ENCODE data around the gene DNAJC3.
A peak's percentile ranks its signal among the peaks of the same experiment; 100 is the strongest.

Gene DNAJC3

GRCh38 chr13:95643571-95643935 lies 33.4 kb upstream of the DNAJC3 start:
- Histone ChIP-seq H3K4me1 (ENCODE audit: control insufficient read depth, insufficient read depth, low read length) (peaks cover 14% of the 10 kb centered on the region), H3K36me3 (ENCODE audit: control insufficient read depth, insufficient read depth, low read length) (peaks cover 5% of the 10 kb centered on the region), H3K27ac (ENCODE audit: insufficient read depth, low read depth, low read length, poor library complexity, severe bottlenecking) (peak overlapping the region; percentile 82), H3K9me3 (ENCODE audit: control insufficient read depth, low read length) (no peaks in the 10 kb centered on the region), H3K27me3 (ENCODE audit: control insufficient read depth, insufficient read depth, low read length, poor library complexity, severe bottlenecking) (no peaks in the 10 kb centered on the region), H3K4me3 (ENCODE audit: insufficient read depth, low read depth, low read length) (peak overlapping the region; percentile 77)
- 3 to 5% methylated on average over 16 of the region's 16 CpGs for WGBS, 2 experiments

DNA sequence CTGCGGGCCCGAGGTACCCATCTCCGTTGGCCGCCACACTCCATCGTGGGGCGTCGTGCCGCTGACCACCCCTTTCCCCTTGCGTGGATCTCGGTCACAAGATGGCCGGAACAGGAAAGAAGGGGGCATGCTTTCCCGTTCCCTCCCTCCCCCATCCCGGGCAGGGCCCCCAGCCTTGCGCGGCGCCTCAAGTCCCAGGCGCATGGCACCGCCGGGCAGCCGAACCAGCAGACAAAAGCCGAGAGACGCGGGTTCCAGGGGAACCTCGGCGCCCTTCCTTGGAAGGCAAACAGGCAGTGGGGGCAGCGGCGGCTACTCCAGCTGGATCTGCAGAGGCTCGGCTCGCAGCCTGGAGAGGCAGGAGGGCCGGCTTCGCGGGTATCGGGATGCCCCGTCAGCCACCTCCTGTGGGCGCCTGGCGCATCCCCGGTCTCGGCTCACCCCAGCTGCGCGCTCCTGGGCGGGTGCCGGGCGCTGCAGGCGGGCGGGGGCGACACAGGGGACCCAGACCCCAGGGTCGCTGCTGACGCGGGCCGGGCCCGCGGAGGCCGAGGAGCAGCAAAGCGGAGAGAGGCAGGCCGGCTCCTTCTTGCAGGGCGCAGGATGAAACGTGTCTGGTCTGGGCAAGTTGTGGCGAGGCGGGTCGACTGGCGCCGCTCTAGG lies 32.9 kb upstream of the DNAJC3 start:
- 0% methylated on average over 62 of the region's 62 CpGs for WGBS, 2 experiments
- Histone ChIP-seq H3K36me3 (ENCODE audit: control insufficient read depth, insufficient read depth, low read length) (peaks cover 5% of the 10 kb centered on the region), H3K4me1 (ENCODE audit: control insufficient read depth, insufficient read depth, low read length) (peaks cover 14% of the 10 kb centered on the region)

DNA sequence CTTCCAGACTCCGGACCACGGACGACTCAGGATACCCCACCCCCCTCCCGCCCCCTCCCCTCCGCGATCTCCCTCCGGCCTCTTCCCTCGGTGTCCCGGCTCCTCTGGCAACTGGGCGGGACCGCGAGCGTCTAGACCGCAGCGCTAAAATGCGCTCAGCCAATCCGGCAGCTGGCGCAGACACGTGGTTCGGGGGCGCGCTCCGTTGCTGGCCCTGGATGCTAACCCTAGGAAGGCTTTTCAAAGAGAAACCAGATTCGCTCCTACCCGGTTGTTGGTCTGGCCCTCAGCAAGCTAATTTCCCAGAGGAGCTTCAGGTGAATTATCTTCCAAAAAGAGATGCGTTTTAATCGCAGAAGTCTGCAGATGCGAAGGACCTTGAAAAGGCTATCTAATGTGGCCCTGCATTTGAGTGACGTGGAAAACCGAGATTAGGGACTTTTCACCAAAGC lies 32.3 kb upstream of the DNAJC3 start, which contains the start of gene DZIP1:
TSS of gene DZIP1 (minus strand) at position 106 of the 452 bp plus-strand sequence. CDS start 2,677 bp downstream, outside the sequence.
- 7% methylated on average over 28 to 30 of the region's 30 CpGs for WGBS, 2 experiments
- no peaks in the 10 kb centered on the region for H3K9me3 ChIP-seq (ENCODE audit: control insufficient read depth, low read length)
- peaks cover 5% of the 10 kb centered on the region for H3K36me3 ChIP-seq (ENCODE audit: control insufficient read depth, insufficient read depth, low read length)
- H3K4me3 ChIP-seq (ENCODE audit: insufficient read depth, low read depth, low read length): peak within 1 kb of the TSS; percentile 77
- H3K4me1 ChIP-seq (ENCODE audit: control insufficient read depth, insufficient read depth, low read length): peaks cover 14% of the 10 kb centered on the region
- H3K27me3 ChIP-seq (ENCODE audit: control insufficient read depth, insufficient read depth, low read length, poor library complexity, severe bottlenecking): no peaks in the 10 kb centered on the region
- peak within 1 kb of the TSS; percentile 82 for H3K27ac ChIP-seq (ENCODE audit: insufficient read depth, low read depth, low read length, poor library complexity, severe bottlenecking)

More for the DNA sequence above, 32.9 kb upstream of the DNAJC3 start:
- Histone ChIP-seq H3K4me3 (ENCODE audit: insufficient read depth, low read depth, low read length) (peak overlapping the region; percentile 77), H3K27ac (ENCODE audit: insufficient read depth, low read depth, low read length, poor library complexity, severe bottlenecking) (peak overlapping the region; percentile 82), H3K27me3 (ENCODE audit: control insufficient read depth, insufficient read depth, low read length, poor library complexity, severe bottlenecking) (no peaks in the 10 kb centered on the region), H3K9me3 (ENCODE audit: control insufficient read depth, low read length) (no peaks in the 10 kb centered on the region)

DNA sequence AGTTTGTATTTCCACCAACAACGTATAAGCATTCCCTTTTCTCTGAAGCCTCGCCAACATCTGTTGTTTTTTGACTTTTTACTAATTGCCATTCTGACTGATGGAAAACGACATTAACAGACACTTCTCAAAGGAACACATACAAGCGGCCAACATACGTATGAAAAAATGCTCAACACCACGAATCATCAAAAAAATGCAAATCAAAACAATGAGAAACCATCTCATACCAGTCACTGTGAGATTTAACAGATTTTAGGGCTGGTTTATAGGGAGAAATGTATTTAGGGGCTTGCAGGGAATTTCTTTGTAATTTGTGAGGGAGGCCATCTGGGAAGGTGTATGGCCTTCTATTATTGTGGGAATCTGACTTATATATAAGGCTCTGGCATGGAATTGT lies 29.6 kb upstream of the DNAJC3 start:
- H3K27me3 ChIP-seq (ENCODE audit: control insufficient read depth, insufficient read depth, low read length, poor library complexity, severe bottlenecking): no peaks in the 10 kb centered on the region
- peaks cover 11% of the 10 kb centered on the region for H3K4me1 ChIP-seq (ENCODE audit: control insufficient read depth, insufficient read depth, low read length)
- H3K4me3 ChIP-seq (ENCODE audit: insufficient read depth, low read depth, low read length): no peak overlapping the region
- H3K36me3 ChIP-seq (ENCODE audit: control insufficient read depth, insufficient read depth, low read length): no peaks in the 10 kb centered on the region
- no peak overlapping the region for H3K27ac ChIP-seq (ENCODE audit: insufficient read depth, low read depth, low read length, poor library complexity, severe bottlenecking)
- WGBS, 2 experiments: 89 to 95% methylated on average over 6 of the region's 6 CpGs
- no peaks in the 10 kb centered on the region for H3K9me3 ChIP-seq (ENCODE audit: control insufficient read depth, low read length)

GRCh38 chr13:95650696-95651095 lies 26.2 kb upstream of the DNAJC3 start:
- Histone ChIP-seq H3K36me3 (ENCODE audit: control insufficient read depth, insufficient read depth, low read length) (no peaks in the 10 kb centered on the region), H3K9me3 (ENCODE audit: control insufficient read depth, low read length) (no peaks in the 10 kb centered on the region), H3K4me3 (ENCODE audit: insufficient read depth, low read depth, low read length) (no peak overlapping the region), H3K27me3 (ENCODE audit: control insufficient read depth, insufficient read depth, low read length, poor library complexity, severe bottlenecking) (no peaks in the 10 kb centered on the region), H3K4me1 (ENCODE audit: control insufficient read depth, insufficient read depth, low read length) (no peaks in the 10 kb centered on the region), H3K27ac (ENCODE audit: insufficient read depth, low read depth, low read length, poor library complexity, severe bottlenecking) (no peak overlapping the region)
- WGBS, 2 experiments: 88 to 90% methylated on average over 5 of the region's 5 CpGs

DNA sequence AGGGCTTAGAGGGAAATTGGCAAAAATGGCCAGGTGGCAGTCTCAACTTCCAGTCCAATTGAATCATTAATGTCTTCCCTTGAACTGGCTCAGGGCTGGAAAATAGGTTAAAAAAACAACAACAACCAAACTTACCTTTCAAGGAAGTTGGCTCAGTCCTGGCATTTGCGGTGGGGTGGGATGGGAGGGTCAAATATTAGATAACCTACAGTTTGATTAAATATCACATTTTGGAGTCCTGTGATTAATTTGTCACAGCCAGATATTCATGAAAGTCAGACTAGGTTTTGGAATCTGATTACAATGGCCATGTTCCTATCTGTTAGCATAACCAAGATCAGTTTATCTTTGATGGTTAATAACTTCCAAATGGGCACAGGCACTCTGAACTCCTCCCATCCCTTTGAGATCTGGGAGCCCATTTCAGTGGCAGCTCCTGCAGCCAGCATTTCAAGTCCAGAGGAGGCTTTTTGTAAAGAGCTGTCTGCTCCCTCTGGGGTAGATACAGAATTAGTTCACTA lies 24.6 kb upstream of the DNAJC3 start:
- Histone ChIP-seq H3K4me1 (ENCODE audit: control insufficient read depth, insufficient read depth, low read length) (no peaks in the 10 kb centered on the region), H3K36me3 (ENCODE audit: control insufficient read depth, insufficient read depth, low read length) (no peaks in the 10 kb centered on the region), H3K4me3 (ENCODE audit: insufficient read depth, low read depth, low read length) (no peak overlapping the region), H3K27me3 (ENCODE audit: control insufficient read depth, insufficient read depth, low read length, poor library complexity, severe bottlenecking) (no peaks in the 10 kb centered on the region), H3K9me3 (ENCODE audit: control insufficient read depth, low read length) (no peaks in the 10 kb centered on the region), H3K27ac (ENCODE audit: insufficient read depth, low read depth, low read length, poor library complexity, severe bottlenecking) (no peak overlapping the region)
- 100% methylated on average over 1 of the region's 1 CpG; no CpG with 5 or more reads in 1 of the 2 experiments for WGBS, 2 experiments

GRCh38 chr13:95652821-95653220 lies 24.1 kb upstream of the DNAJC3 start:
- H3K36me3 ChIP-seq (ENCODE audit: control insufficient read depth, insufficient read depth, low read length): no peaks in the 10 kb centered on the region
- no peak overlapping the region for H3K4me3 ChIP-seq (ENCODE audit: insufficient read depth, low read depth, low read length)
- H3K4me1 ChIP-seq (ENCODE audit: control insufficient read depth, insufficient read depth, low read length): no peaks in the 10 kb centered on the region
- no peaks in the 10 kb centered on the region for H3K9me3 ChIP-seq (ENCODE audit: control insufficient read depth, low read length)
- no peaks in the 10 kb centered on the region for H3K27me3 ChIP-seq (ENCODE audit: control insufficient read depth, insufficient read depth, low read length, poor library complexity, severe bottlenecking)
- no peak overlapping the region for H3K27ac ChIP-seq (ENCODE audit: insufficient read depth, low read depth, low read length, poor library complexity, severe bottlenecking)
- 79 to 83% methylated on average over 3 of the region's 3 CpGs for WGBS, 2 experiments

DNA sequence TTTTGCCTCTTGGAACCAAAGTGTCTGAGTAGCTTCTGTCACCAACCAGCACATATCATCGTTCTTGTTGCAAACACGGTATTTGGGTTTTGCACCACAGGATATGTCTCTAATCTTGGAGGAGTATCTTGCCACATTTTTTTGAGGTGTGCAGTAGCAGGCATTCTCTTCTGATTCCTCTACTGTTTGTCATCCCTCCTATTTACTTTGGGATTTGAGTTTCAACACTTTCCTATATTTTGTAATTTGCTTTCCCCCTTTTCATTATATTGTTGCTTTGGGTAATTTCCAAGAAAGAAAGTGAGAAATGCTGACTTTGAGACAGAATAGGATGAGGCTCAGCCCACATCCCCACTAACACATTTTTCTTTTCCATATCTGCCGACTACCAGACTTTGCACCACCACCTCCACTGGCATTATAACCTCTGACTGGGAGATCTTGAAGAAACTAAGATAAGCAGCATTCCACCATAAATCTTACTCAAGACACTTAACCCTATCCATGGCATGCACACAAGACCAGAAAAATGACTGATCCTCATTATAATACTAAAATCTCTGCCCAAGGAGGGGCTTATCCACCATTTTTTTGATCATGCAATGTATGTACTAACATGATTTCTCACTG lies 20.4 kb upstream of the DNAJC3 start:
- no peaks in the 10 kb centered on the region for H3K36me3 ChIP-seq (ENCODE audit: control insufficient read depth, insufficient read depth, low read length)
- no peaks in the 10 kb centered on the region for H3K4me1 ChIP-seq (ENCODE audit: control insufficient read depth, insufficient read depth, low read length)
- H3K9me3 ChIP-seq (ENCODE audit: control insufficient read depth, low read length): no peaks in the 10 kb centered on the region
- no peaks in the 10 kb centered on the region for H3K27me3 ChIP-seq (ENCODE audit: control insufficient read depth, insufficient read depth, low read length, poor library complexity, severe bottlenecking)
- 93 to 94% methylated on average over 3 of the region's 3 CpGs for WGBS, 2 experiments
- H3K27ac ChIP-seq (ENCODE audit: insufficient read depth, low read depth, low read length, poor library complexity, severe bottlenecking): no peak overlapping the region
- H3K4me3 ChIP-seq (ENCODE audit: insufficient read depth, low read depth, low read length): no peak overlapping the region

- no peak overlapping the region for H3K27ac ChIP-seq (ENCODE audit: insufficient read depth, low read depth, low read length, poor library complexity, severe bottlenecking)
- no peaks in the 10 kb centered on the region for H3K4me1 ChIP-seq (ENCODE audit: control insufficient read depth, insufficient read depth, low read length)
- H3K4me3 ChIP-seq (ENCODE audit: insufficient read depth, low read depth, low read length): no peak overlapping the region
- H3K9me3 ChIP-seq (ENCODE audit: control insufficient read depth, low read length): no peaks in the 10 kb centered on the region
- no peaks in the 10 kb centered on the region for H3K27me3 ChIP-seq (ENCODE audit: control insufficient read depth, insufficient read depth, low read length, poor library complexity, severe bottlenecking)
- no peaks in the 10 kb centered on the region for H3K36me3 ChIP-seq (ENCODE audit: control insufficient read depth, insufficient read depth, low read length)
Measured at GRCh38 chr13:95659500-95659899, 17.4 kb upstream of the DNAJC3 start.

DNA sequence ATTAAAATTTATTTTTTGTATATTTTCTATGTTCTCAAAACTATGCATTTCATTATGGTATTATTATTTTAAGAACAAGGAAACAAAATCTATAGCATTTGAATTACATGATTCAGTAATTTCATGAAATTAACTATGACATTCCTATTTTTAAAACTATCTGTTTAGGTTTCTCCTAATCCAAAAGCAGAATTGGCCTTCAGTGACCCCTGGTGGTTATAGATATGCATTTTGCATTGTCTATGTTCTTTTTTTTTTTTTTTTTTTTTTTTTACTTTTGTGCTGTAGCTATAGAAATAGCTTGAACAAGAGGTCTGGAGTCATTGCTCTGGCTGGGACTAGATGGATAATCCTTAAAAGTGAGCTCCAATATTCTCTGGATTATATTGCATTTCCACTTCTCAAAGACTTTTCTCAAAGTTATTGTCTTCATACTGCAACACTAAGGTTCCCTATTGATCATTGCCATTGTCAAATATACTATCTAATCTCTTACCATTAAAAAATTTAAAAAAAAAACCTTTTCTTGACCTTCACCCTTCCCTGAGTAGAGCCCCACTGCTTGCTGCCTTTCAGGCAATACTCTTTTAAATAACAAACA lies 15.9 kb upstream of the DNAJC3 start:
- Histone ChIP-seq H3K9me3 (ENCODE audit: control insufficient read depth, low read length) (no peaks in the 10 kb centered on the region), H3K4me1 (ENCODE audit: control insufficient read depth, insufficient read depth, low read length) (no peaks in the 10 kb centered on the region), H3K27ac (ENCODE audit: insufficient read depth, low read depth, low read length, poor library complexity, severe bottlenecking) (no peak overlapping the region), H3K4me3 (ENCODE audit: insufficient read depth, low read depth, low read length) (no peak overlapping the region), H3K27me3 (ENCODE audit: control insufficient read depth, insufficient read depth, low read length, poor library complexity, severe bottlenecking) (no peaks in the 10 kb centered on the region), H3K36me3 (ENCODE audit: control insufficient read depth, insufficient read depth, low read length) (no peaks in the 10 kb centered on the region)
